ENCODE data around the gene GPRC5B. TPM values are rescaled to one million over a fixed set of nuclear protein-coding genes. Genes with fewer than 3 reads are reported as not detected.

The GPRC5B gene
- total and polyA plus RNA-seq, 5 donors = 56.4 to 86.8 (median 82.4) TPM

GRCh38 chr16:19858340-19859018 is 26.2 kb downstream of the GPRC5B start:
- intact Hi-C loops (cut with DNase I) = no loop called here
- 68% methylated on average over 22 of the region's 22 CpGs for WGBS
- no peaks in the 10 kb centered on the region for H3K9me3 ChIP-seq (ENCODE audit: control insufficient read depth, low read length)
- peaks cover 2% of the 10 kb centered on the region for H3K4me1 ChIP-seq (ENCODE audit: control insufficient read depth, insufficient read depth, low read length)
- H3K27ac ChIP-seq (ENCODE audit: low read length) = no peak overlapping the region
- DNase-seq = peak in 1 of 3 donors; percentile 24
- H3K4me3 ChIP-seq (ENCODE audit: low read length) = no peak overlapping the region
- peak in 1 of 2 donors; percentile 66 for ATAC-seq
- no peaks in the 10 kb centered on the region for H3K27me3 ChIP-seq (ENCODE audit: control insufficient read depth, insufficient read depth)

- Histone ChIP-seq H3K27me3 (ENCODE audit: control insufficient read depth, insufficient read depth) (no peaks in the 10 kb centered on the region), H3K27ac (ENCODE audit: low read length) (no peak overlapping the region), H3K9me3 (ENCODE audit: control insufficient read depth, low read length) (no peaks in the 10 kb centered on the region), H3K4me3 (ENCODE audit: low read length) (no peak overlapping the region), H3K4me1 (ENCODE audit: control insufficient read depth, insufficient read depth, low read length) (peaks cover 2% of the 10 kb centered on the region)
- 78% methylated on average over 16 of the region's 16 CpGs for WGBS
- DNase-seq (peak in 1 of 3 donors; percentile 10), ATAC-seq (no peak)
- intact Hi-C loops (cut with DNase I) = no loop called here
These were observed 26.9 kb downstream of the GPRC5B start for GRCh38 chr16:19857593-19858339.

- Histone ChIP-seq H3K4me3 (ENCODE audit: low read length) (no peak overlapping the region), H3K27ac (ENCODE audit: low read length) (no peak overlapping the region), H3K9me3 (ENCODE audit: control insufficient read depth, low read length) (no peaks in the 10 kb centered on the region), H3K27me3 (ENCODE audit: control insufficient read depth, insufficient read depth) (no peaks in the 10 kb centered on the region), H3K4me1 (ENCODE audit: control insufficient read depth, insufficient read depth, low read length) (peaks cover 6% of the 10 kb centered on the region)
- intact Hi-C loops (cut with DNase I) = no loop called here
- no peak for DNase-seq
- WGBS = 87% methylated on average over 10 of the region's 10 CpGs
- no peak for ATAC-seq
These were observed 28.5 kb downstream of the GPRC5B start for GRCh38 chr16:19856120-19856519.

GRCh38 chr16:19854543-19854876 is 30.1 kb downstream of the GPRC5B start:
- 79% methylated on average over 6 of the region's 6 CpGs for WGBS
- no peaks in the 10 kb centered on the region for H3K27me3 ChIP-seq (ENCODE audit: control insufficient read depth, insufficient read depth)
- no peak for ATAC-seq
- no peak overlapping the region for H3K4me3 ChIP-seq (ENCODE audit: low read length)
- no peak overlapping the region for H3K27ac ChIP-seq (ENCODE audit: low read length)
- intact Hi-C loops (cut with DNase I) = no loop called here
- DNase-seq = peak in 1 of 3 donors; percentile 23
- H3K4me1 ChIP-seq (ENCODE audit: control insufficient read depth, insufficient read depth, low read length) = peaks cover 4% of the 10 kb centered on the region
- no peaks in the 10 kb centered on the region for H3K9me3 ChIP-seq (ENCODE audit: control insufficient read depth, low read length)

- Histone ChIP-seq H3K27me3 (ENCODE audit: control insufficient read depth, insufficient read depth) (no peaks in the 10 kb centered on the region), H3K4me1 (ENCODE audit: control insufficient read depth, insufficient read depth, low read length) (peaks cover 4% of the 10 kb centered on the region), H3K9me3 (ENCODE audit: control insufficient read depth, low read length) (no peaks in the 10 kb centered on the region), H3K27ac (ENCODE audit: low read length) (no peak overlapping the region), H3K4me3 (ENCODE audit: low read length) (no peak overlapping the region)
- intact Hi-C loops (cut with DNase I) = no loop called here
- 57% methylated on average over 7 of the region's 7 CpGs for WGBS
- DNase-seq (peak in 1 of 3 donors; percentile 34), ATAC-seq (no peak)
These were observed 30.7 kb downstream of the GPRC5B start for GRCh38 chr16:19853742-19854542.

GRCh38 chr16:19853132-19853741 is 31.4 kb downstream of the GPRC5B start:
- no peak for ATAC-seq
- intact Hi-C loops (cut with DNase I) = no loop called here
- Histone ChIP-seq H3K27me3 (ENCODE audit: control insufficient read depth, insufficient read depth) (no peaks in the 10 kb centered on the region), H3K27ac (ENCODE audit: low read length) (peak overlapping the region; percentile 3), H3K4me3 (ENCODE audit: low read length) (no peak overlapping the region), H3K9me3 (ENCODE audit: control insufficient read depth, low read length) (no peaks in the 10 kb centered on the region), H3K4me1 (ENCODE audit: control insufficient read depth, insufficient read depth, low read length) (peaks cover 4% of the 10 kb centered on the region)
- WGBS = 63% methylated on average over 8 of the region's 8 CpGs
- DNase-seq = no peak

- intact Hi-C loops (cut with DNase I) = no loop called here
- DNase-seq (peak in 2 of 3 donors; percentile 29 to 68), ATAC-seq (peak; percentile 84 to 85)
- Histone ChIP-seq H3K9me3 (ENCODE audit: control insufficient read depth, low read length) (no peaks in the 10 kb centered on the region), H3K27me3 (ENCODE audit: control insufficient read depth, insufficient read depth) (no peaks in the 10 kb centered on the region), H3K4me3 (ENCODE audit: low read length) (no peak overlapping the region), H3K4me1 (ENCODE audit: control insufficient read depth, insufficient read depth, low read length) (peaks cover 4% of the 10 kb centered on the region), H3K27ac (ENCODE audit: low read length) (peak overlapping the region; percentile 82)
- 33% methylated on average over 7 of the region's 7 CpGs for WGBS
These were observed 33.2 kb downstream of the GPRC5B start for GRCh38 chr16:19851476-19851875.

GRCh38 chr16:19850131-19850817 is 34.4 kb downstream of the GPRC5B start:
- intact Hi-C loops (cut with DNase I) = no loop called here
- H3K27me3 ChIP-seq (ENCODE audit: control insufficient read depth, insufficient read depth) = no peaks in the 10 kb centered on the region
- H3K9me3 ChIP-seq (ENCODE audit: control insufficient read depth, low read length) = no peaks in the 10 kb centered on the region
- H3K4me1 ChIP-seq (ENCODE audit: control insufficient read depth, insufficient read depth, low read length) = peaks cover 4% of the 10 kb centered on the region
- H3K4me3 ChIP-seq (ENCODE audit: low read length) = no peak overlapping the region
- DNase-seq (peak in 1 of 3 donors; percentile 15), ATAC-seq (no peak)
- 94% methylated on average over 11 of the region's 11 CpGs for WGBS
- no peak overlapping the region for H3K27ac ChIP-seq (ENCODE audit: low read length)

GRCh38 chr16:19848756-19849155 is 35.9 kb downstream of the GPRC5B start:
- DNase-seq (no peak), ATAC-seq (no peak)
- Histone ChIP-seq H3K4me1 (ENCODE audit: control insufficient read depth, insufficient read depth, low read length) (peaks cover 4% of the 10 kb centered on the region), H3K4me3 (ENCODE audit: low read length) (no peak overlapping the region), H3K27me3 (ENCODE audit: control insufficient read depth, insufficient read depth) (no peaks in the 10 kb centered on the region), H3K27ac (ENCODE audit: low read length) (no peak overlapping the region), H3K9me3 (ENCODE audit: control insufficient read depth, low read length) (no peaks in the 10 kb centered on the region)
- intact Hi-C loops (cut with DNase I) = no loop called here
- WGBS = 89% methylated on average over 3 of the region's 3 CpGs

- ATAC-seq (no peak), DNase-seq (no peak)
- H3K27ac ChIP-seq (ENCODE audit: low read length) = no peak overlapping the region
- 92% methylated on average over 5 of the region's 5 CpGs for WGBS
- H3K4me1 ChIP-seq (ENCODE audit: control insufficient read depth, insufficient read depth, low read length) = no peaks in the 10 kb centered on the region
- H3K4me3 ChIP-seq (ENCODE audit: low read length) = no peak overlapping the region
- H3K27me3 ChIP-seq (ENCODE audit: control insufficient read depth, insufficient read depth) = no peaks in the 10 kb centered on the region
- intact Hi-C loops (cut with DNase I) = no loop called here
- H3K9me3 ChIP-seq (ENCODE audit: control insufficient read depth, low read length) = no peaks in the 10 kb centered on the region
These were observed 38.2 kb downstream of the GPRC5B start for GRCh38 chr16:19846436-19846835.
